ENCODE measurements around the gene LRRC9. TPM values are rescaled to one million over a fixed set of nuclear protein-coding genes. Genes with fewer than 3 reads are reported as not detected.

Gene LRRC9
- total RNA-seq, 2 experiments from 2014 or later, result not detected

DNA sequence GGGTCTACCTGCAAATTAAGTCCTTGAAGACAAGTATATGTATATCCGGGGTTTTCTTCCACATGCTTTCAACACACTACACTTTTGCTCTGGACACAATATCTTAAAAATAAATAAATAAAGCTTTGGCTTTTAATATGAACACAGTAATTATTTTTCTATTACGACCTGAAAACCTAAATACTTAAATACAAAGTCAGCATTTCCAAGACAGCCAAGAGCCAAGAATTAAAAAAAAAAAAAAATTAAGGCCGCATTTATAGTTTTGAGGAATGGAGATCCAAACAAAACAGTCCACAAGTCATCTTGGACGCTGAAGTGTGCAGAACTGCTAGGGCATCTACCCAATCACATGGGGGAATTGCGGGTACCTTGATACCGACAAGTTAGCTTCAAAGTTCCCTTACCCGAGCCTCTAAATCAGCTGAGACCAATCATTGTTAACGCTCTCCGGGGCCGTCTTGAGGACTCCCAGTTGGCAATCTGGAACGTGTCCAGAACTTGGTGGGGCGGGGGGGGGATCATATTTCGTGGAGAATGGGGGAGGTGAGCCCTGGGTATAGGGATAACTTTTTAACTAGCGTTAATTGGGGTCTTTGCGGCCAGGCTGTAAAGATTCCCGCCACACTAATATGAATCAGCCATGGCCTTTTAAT is 171.0 kb downstream of the LRRC9 start:
- peak overlapping the region; percentile 99 for H3K27ac Mint-ChIP-seq
- Histone ChIP-seq H3K36me3 (ENCODE audit: insufficient read depth, low read length) (no peaks in the 10 kb centered on the region), H3K27ac (ENCODE audit: low read depth in 1 of 2, low read length in 2 of 2) (peak overlapping the region; percentile 94 to 98), H3K9me3 (ENCODE audit: control insufficient read depth in 1 of 2, insufficient read depth in 1 of 2, low read length in 2 of 2) (no peaks in the 10 kb centered on the region), H3K4me1 (ENCODE audit: insufficient read depth, low read length) (peaks cover 21% of the 10 kb centered on the region), H3K27me3 (ENCODE audit: control insufficient read depth in 1 of 2, insufficient read depth in 2 of 2, low read length in 2 of 2) (no peaks in the 10 kb centered on the region), H3K4me3 (ENCODE audit: low read length) (peak overlapping the region; percentile 89)
- H3K27me3 Mint-ChIP-seq, result no peaks in the 10 kb centered on the region
- TF ChIP-seq CTCF (IDR thresholded peaks at IDR 0.05), result no peak
- H3K9me3 Mint-ChIP-seq, result no peaks in the 10 kb centered on the region
- peaks cover 14% of the 10 kb centered on the region for H3K36me3 Mint-ChIP-seq (ENCODE audit: low read depth)
- ChIA-PET CTCF (interaction anchor here (0.7 to 1.8 kb wide), 3 partner anchors 26 to 160 kb away, joined by 3 to 7 read pairs (median 3); no protein-coding TSS in a partner anchor), POLR2A (interaction anchor here (0.5 to 6.3 kb wide), 13 partner anchors 9 to 1189 kb away, joined by 3 to 76 read pairs (median 3); partner anchors contain the start of genes DHRS7 and PPM1A)
- intact Hi-C loops (cut with DNase I, micrococcal nuclease), result loop anchor here (1.0 to 10.0 kb wide), 8 partner anchors 61 to 904 kb away; partner anchors contain the start of genes DAAM1 (in 2 of the 2), DHRS7 (in 2 of the 2), JKAMP (in 2 of the 2) and L3HYPDH (in 2 of the 2)
- peaks cover 50% of the 10 kb centered on the region for H3K4me1 Mint-ChIP-seq (ENCODE audit: low read depth)
- peak overlapping the region; percentile 96 for H3K4me3 Mint-ChIP-seq
- DNase-seq (peak in 8 of 14 experiments; percentile 4 to 59 (median 18)), ATAC-seq (ENCODE audit: poor library complexity) (no peak)

GRCh38 chr14:60091550-60092525 is 171.9 kb downstream of the LRRC9 start, which contains the start of gene PCNX4:
Gene PCNX4, plus strand, starts transcription at chr14:60091923. Its CDS starts 15,716 bp downstream, at chr14:60107639.
- Mint-ChIP-seq H3K4me1 (ENCODE audit: low read depth) (peaks cover 51% of the 10 kb centered on the region), H3K4me3 (peak within 1 kb of the TSS; percentile 96), H3K9me3 (no peaks in the 10 kb centered on the region), H3K27me3 (no peaks in the 10 kb centered on the region), H3K27ac (peak within 1 kb of the TSS; percentile 99), H3K36me3 (ENCODE audit: low read depth) (peaks cover 14% of the 10 kb centered on the region)
- Histone ChIP-seq H3K27ac (ENCODE audit: low read depth in 1 of 2, low read length in 2 of 2) (peak within 1 kb of the TSS; percentile 94 to 98), H3K4me1 (ENCODE audit: insufficient read depth, low read length) (peaks cover 21% of the 10 kb centered on the region), H3K36me3 (ENCODE audit: insufficient read depth, low read length) (no peaks in the 10 kb centered on the region), H3K27me3 (ENCODE audit: control insufficient read depth in 1 of 2, insufficient read depth in 2 of 2, low read length in 2 of 2) (no peaks in the 10 kb centered on the region), H3K4me3 (ENCODE audit: low read length) (peak within 1 kb of the TSS; percentile 89), H3K9me3 (ENCODE audit: control insufficient read depth in 1 of 2, insufficient read depth in 1 of 2, low read length in 2 of 2) (no peaks in the 10 kb centered on the region)
- peak; percentile 88 to 99 (median 92) for DNase-seq
- ChIA-PET CTCF (interaction anchor here (1.4 to 1.8 kb wide), 2 partner anchors 10 to 127 kb away, joined by 4 to 7 read pairs; no protein-coding TSS in a partner anchor), POLR2A (interaction anchor here (0.6 to 6.3 kb wide), 15 partner anchors 9 to 236 kb away, joined by 3 to 76 read pairs (median 4); partner anchors contain the start of genes DHRS7 and PPM1A)
- intact Hi-C loops (cut with DNase I, micrococcal nuclease), result loop anchor here (1.0 to 10.0 kb wide), 8 partner anchors 60 to 905 kb away; partner anchors contain the start of genes DAAM1 (in 2 of the 2), DHRS7 (in 2 of the 2), JKAMP (in 2 of the 2) and L3HYPDH (in 2 of the 2)
- peak; percentile 92 for ATAC-seq (ENCODE audit: poor library complexity)
- no peak for TF ChIP-seq CTCF (IDR thresholded peaks at IDR 0.05)
